DOHH2 (cell line): ENCODE results near the gene DIDO1.

ENCODE experiments used
- EZH2phosphoT487 ChIP-seq: fragments of 200-600 bp; sonication (generic); IDR thresholded peaks from 2 replicates; pipeline ENCODE4 v1.6.1; 2017; ENCODE audit warnings: borderline replicate concordance, mild to moderate bottlenecking, antibody characterized with exemption, low read length, moderate library complexity, mixed read lengths
- TF ChIP-seq, protein P1 (sequence below): fragments of 200-600 bp; sonication (generic); IDR thresholded peaks from one replicate; pipeline ENCODE4 v1.5.1; 2014; ENCODE audit warnings: antibody characterized with exemption, mild to moderate bottlenecking, low read depth, low read length; ENCODE audit not compliant: poor library complexity, severe bottlenecking

- TF ChIP-seq, protein P1, sequence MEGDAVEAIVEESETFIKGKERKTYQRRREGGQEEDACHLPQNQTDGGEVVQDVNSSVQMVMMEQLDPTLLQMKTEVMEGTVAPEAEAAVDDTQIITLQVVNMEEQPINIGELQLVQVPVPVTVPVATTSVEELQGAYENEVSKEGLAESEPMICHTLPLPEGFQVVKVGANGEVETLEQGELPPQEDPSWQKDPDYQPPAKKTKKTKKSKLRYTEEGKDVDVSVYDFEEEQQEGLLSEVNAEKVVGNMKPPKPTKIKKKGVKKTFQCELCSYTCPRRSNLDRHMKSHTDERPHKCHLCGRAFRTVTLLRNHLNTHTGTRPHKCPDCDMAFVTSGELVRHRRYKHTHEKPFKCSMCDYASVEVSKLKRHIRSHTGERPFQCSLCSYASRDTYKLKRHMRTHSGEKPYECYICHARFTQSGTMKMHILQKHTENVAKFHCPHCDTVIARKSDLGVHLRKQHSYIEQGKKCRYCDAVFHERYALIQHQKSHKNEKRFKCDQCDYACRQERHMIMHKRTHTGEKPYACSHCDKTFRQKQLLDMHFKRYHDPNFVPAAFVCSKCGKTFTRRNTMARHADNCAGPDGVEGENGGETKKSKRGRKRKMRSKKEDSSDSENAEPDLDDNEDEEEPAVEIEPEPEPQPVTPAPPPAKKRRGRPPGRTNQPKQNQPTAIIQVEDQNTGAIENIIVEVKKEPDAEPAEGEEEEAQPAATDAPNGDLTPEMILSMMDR = no peak
- TF ChIP-seq EZH2phosphoT487 = no peak
These were observed 44.3 kb upstream of the DIDO1 start for GRCh38 chr20:62970307-62971210.
